Activated CD8-positive, alpha-beta memory T cell treated with anti-CD3 and anti-CD28 coated beads for 24 hours (primary cell): ENCODE results near the gene HOXC5.

Source experiments
- DNase-seq: peaks from one replicate; pipeline ENCODE4 v3.0.0-alpha.2; 2020

Gene HOXC5

DNA sequence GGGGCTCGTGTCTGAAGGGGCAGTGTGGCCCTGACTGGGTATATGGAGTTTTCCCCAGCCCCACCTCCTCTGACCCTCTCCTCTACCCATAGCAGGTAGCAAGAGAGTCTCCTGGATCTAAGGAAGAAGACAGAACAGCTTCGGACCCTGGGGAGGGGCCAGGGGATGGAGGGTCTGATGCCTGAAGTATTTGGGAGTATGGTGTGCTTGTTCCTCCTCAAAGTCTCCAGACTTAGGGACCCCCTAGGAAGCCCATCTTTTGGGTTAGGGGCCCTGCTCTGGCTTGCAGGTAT is 24.6 kb upstream of the HOXC5 start:
- DNase-seq: no peak

DNA sequence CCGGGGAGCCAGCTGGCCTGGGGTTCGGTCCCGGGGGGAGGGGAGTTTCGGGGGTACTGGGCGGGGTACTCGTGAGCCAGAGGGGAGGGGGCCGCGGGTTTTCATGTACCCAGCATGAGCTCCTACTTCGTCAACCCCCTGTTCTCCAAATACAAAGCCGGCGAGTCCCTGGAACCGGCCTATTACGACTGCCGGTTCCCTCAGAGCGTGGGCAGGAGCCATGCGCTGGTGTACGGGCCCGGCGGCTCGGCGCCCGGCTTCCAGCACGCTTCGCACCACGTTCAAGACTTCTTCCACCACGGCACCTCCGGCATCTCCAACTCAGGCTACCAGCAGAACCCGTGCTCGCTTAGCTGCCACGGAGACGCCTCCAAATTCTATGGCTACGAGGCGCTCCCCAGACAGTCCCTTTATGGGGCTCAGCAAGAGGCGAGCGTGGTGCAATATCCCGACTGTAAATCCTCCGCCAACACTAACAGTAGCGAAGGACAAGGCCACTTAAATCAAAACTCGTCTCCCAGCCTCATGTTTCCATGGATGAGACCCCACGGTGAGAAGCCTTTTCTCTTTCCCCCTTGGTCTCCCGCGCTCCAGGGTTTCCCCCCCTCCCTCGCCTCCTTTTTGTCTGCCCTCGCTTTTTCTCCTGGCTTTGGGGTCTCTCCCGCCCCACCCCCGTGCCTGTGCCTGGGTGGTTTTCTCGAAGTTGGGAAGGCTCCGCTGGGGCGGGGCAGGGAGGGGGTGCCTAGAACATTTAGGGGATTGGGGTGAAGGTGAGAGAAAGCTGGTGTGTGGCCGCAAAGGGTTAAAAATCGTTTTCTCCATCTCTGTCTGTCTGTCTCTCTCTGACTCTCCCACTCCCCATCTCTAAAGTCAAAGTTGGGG is 23.4 kb upstream of the HOXC5 start:
- DNase-seq: no peak

GRCh38 chr12:54010053-54010971 is 22.5 kb upstream of the HOXC5 start:
- DNase-seq: no peak

DNA sequence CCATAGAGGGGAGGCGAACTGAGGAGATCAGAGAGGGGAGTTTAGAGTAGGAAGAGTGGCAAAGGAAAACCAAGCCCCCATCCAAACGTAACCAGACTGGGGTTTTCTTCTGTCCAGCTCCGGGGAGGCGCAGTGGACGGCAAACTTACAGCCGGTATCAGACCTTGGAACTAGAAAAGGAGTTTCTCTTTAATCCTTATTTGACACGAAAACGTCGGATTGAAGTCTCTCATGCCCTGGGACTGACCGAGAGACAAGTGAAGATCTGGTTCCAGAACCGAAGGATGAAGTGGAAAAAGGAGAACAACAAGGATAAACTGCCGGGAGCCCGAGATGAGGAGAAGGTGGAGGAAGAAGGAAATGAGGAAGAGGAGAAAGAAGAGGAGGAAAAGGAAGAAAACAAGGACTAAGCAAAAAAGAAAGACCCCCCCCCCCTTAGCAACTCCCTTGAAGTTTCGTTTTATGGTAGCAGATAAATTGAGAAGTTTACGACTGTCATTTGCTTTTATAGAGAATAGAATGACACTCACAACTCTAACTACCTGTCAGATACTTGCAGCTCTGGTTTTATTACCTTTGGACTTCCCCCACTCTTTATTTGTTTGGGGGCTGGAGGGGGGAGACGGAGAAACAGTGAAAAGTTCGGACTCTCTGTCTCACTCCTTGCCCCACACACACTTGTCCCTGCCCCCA is 21.7 kb upstream of the HOXC5 start:
- no peak for DNase-seq

DNA sequence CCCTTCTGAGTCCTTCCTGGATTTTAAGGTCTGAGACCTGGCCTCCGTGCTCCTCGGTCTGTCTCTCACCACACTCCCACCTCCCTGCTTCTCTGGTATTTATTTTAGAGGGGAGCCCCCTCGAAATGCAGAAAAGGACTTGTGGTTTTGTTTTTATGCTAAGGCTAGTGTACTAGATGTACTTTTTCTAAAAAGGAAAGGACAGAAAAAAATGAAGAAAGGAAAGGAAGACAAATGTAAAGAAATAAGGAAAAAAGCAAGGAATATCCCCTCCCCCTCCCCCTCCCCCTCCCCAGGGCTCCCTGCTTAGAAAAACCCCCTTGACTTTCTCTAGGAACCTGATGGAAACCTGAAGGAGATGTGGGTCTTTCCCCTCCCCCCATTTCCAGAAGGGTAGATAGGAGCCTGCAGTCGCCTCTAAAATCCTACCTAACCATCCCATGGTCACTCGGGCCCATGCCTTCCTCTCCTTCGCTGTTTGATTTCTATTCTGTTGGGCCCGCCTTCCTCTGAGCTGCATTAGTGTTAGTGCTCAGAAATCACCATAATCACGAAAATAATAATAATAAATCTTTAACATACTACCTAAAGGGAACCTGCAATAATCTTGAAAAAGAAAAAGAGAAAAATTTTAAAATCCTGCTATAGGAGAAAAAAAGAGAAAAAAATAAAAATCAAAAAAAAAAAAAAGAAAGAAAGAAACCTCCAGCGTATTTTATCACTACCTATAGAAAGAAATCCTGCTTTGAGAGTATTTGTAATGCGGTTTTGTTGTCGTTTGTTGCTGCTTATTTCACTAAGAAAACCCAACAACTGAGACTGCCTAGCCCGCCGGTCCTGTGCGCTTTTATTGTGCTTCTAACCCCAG is 21.0 kb upstream of the HOXC5 start:
- no peak for DNase-seq

DNA sequence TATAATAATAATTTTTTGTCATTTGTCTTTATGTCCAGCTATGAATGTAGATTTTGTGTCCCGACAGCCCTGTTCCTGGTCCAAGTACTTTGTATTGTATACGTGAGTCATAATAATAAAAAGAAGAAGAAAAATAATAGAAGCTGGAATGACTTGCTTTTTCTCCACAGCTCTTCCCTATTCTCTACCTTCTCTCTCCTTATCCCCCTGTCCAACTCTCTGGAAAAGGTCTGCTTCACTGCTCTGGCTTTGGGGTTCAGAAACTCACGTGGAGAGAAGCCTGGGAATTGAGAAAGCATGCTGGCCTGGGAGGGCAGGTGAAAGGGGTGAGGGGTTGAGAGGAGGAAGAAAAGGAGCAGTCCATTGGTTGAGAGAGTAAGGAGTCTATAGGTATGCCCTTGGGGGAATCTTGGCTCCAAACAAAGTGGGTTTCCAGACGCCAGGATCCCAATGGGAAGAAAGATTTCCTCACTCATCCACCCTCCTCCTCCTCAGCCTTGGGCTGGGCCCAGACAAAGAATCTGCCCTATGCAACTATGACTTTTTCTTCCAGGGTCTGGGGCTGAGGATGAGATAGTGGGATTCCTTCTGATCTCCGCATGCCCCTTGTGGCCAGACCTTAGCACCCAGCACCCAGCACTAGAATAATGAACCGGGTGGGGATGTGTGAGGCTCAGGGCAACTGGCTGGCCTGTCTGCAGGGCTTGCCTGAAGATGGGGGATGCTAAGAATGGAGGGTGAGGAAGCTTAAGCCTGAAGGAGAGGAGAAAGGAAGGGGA is 20.0 kb upstream of the HOXC5 start:
- no peak for DNase-seq

DNA sequence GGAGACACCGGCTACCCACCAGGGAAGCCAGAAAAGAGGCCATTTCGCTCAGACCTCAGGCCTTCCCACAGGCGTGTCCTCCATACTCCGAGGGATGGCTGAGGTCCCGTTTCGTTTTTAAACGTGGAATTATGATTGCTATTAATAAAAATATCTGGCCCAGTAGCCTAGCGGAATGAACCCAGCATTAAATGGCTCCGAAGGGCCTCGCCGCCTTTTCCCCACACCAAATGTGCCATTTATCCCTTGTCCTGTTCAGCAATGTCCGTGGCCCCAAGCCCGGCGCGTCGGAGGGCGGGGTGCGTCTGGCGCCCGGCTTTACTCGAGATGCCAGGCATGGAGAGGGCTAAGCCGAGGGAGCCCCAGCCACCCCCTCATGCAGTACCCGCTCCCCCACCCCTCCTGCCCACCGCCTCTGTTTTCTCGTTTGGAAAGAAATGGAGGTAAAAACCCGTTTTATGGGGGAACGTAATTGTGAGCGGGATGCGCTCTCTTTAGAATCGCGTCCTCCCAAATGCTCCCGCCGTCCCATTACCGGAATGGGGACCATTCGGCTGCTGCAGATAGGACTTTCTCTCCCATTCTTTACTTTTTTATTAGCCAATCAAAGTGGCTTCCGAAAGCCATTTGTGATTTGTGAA is 18.4 kb upstream of the HOXC5 start:
- no peak for DNase-seq

DNA sequence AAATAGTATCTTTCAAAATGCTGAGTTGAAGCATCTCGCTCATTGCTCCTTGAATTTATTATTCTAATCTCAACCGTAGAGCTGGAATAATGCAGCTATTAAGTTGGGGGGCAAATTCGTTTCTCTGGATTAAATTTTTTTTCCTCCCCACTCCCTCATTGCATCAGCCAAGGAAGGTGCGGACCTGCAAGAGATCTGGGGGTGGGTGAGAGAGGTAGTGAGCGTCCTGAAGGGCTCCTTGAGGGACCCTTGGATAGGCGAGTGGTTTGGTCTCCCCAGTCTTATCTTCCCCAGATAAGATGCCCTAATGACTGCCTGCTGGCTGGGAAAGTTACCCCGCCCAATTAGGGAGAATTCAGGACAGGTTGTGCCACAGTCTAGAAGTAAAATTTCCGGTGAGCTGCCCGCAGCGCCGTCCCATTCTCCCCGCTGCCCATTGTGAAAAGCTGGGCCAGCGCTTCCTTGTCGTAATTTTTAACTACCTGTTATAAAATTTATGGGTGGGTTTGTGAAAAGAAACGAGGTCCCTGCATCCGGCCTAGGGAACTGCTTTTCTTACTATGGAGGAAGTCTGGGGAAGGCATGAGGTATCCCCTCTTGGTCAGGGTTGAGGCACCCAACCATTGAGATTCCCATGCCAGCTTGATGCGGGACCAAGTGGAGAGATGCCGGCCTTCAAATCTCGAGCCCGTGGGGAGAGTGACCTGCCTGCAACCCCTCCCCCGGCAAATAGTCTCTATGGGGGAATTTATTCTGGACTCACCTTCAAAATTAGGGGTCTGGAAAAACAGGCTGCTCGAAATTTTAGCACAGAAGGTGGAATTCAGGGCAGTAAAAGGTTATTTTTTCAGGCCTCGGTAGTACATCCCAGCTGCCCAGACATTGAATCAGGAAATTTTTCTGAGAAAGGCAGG is 17.6 kb upstream of the HOXC5 start:
- DNase-seq: no peak

GRCh38 chr12:54016051-54016450 is 16.8 kb upstream of the HOXC5 start:
- DNase-seq: no peak

DNA sequence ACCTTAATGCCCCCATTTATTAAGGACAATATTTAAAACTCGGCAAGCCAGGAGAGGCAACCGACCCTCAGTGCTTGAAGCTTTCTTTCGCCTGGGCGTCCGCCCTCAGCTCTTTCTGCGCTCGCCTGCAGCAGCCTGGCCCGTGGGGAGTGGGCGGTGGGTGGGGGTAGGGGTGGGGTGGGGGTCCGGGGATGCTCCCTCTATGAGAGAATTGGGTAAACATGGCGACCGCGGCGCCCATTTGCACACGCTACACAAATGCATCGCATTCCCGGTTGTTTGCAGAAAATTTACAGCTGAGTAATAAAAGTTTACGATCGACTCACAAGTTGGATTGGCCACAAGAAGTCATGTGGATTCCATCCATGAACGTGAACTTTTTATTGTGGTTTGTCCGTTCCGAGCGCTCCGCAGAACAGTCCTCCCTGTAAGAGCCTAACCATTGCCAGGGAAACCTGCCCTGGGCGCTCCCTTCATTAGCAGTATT is 16.3 kb upstream of the HOXC5 start:
- no peak for DNase-seq

DNA sequence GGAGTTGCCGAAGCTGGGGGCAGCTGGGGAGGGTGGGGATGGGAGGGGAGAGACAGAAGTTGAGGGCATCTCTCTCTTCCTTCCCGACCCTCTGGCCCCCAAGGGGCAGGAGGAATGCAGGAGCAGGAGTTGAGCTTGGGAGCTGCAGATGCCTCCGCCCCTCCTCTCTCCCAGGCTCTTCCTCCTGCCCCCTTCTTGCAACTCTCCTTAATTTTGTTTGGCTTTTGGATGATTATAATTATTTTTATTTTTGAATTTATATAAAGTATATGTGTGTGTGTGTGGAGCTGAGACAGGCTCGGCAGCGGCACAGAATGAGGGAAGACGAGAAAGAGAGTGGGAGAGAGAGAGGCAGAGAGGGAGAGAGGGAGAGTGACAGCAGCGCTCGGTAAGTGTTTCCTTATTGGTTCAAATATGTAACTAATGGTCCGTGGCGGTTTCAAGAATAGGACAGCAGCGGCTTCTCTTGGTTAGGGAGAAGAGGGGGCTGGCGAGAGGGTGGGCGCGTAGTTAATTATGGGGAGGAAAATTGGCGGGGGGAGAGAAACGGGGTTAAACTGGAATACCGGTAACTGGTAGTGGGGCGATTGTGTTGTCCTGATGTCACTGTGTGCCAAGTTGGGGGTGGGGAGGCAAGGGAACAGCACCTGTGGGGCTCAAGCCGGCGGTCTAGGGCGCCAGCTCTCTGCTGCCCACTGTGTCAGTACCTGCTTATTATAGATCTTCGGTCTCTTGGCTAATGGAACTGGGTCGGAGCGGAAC is 15.6 kb upstream of the HOXC5 start:
- no peak for DNase-seq

DNA sequence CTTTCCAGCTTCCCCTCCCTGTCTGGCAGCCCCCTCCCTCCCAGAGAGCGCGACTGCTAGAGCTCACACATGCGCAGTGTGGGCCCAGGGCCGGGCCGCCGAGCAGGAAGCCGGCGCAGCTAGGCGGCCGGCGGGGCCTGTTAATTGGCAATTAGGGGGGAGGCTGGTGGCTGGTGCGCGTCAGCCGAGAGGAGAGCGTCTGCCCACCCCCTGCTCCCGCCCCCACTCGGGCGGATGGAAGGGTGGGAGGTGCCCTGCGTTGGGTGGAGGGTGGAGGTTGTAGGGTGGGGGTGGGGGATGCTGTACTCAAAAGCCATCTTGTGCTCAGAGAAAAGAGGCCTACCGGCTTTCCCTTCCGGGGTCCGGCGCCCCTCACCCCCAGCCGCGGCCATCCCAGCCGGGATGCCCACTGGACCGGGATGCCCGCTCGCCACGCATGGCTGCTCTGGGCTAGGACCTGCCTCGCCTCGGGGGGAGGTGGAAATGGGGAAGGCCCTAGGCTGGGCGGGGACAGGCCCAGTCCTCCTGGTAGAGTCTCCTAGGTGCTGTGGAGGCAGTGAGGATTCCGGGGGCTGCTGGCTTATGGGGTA is 14.9 kb upstream of the HOXC5 start:
- peak; percentile 89 for DNase-seq

GRCh38 chr12:54018468-54018984 is 14.3 kb upstream of the HOXC5 start:
- DNase-seq: no peak

DNA sequence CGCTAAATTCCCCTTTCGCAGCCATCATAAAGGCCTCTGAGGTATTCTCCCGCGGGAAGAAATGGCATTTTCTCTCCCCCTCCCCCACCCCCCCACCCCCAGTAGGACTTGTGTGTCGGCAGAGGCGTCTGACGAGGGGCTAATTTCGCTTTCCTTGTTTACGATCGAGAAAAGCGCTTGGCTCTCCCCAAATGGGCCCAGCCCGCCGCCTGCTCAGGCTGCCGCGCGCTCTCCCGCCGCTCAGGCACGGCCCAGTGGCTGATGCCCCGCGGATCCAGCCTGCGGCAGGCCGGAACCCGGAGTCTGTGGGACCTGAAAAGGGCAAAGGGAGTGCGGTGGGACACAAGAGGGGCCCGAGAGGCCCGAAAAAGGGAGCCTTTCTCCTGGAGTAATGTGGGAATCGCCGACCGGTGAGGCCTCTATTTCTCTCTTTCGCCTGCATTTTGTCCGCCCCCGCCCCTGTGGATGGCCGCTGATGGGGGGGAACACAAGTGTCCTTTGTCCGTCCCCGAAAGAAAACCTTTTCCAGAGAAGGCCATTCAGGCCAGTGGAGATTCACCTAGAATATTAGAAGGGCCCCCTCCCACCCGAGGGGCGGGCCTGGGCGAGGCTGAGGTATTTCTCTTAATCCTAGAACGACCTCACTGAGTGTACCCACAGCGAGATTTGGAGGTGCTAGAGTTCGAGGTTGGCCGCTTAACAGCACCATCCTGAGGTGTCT is 13.6 kb upstream of the HOXC5 start:
- no peak for DNase-seq

GRCh38 chr12:54019924-54020590 is 12.8 kb upstream of the HOXC5 start:
- no peak for DNase-seq

DNA sequence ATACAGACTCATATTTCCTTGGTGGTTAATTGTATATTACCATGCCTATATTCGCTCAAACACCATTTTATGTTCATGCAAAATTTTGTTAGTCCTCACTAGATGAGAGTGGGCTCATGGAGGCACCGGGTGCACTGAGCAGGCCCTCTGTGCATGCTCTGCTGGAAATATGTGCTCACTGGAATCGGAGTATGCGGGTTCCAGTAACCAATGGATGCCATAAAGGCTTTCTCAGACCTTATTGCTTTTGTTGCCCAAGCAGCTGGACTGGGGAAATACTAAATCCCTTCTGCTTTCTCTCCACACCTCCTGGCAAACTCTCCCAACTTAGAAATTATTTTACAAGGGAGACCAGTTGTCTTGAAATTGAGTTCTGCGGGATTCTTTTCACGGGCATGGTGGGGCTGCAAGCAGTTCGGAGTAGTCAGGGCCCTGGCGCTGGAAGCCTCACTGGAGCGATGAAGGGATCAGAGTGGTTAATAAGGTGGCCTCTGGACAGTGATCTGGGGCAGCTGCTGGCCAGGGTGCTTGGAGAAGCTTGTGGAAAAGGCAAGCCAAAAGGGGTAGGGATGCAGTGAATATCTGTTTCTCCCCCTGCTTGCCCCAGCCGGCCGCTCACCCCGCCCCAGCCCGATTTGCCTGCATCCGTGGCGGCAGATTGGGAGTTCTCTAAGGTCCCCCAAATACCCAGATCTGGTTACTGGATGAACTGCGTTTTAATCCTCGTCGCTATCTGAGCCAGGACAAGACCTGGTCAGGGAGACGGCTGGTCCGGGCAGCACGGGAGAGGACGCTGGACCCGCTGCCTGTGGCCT is 12.1 kb upstream of the HOXC5 start:
- DNase-seq: no peak
